DMS79 treated with DMSO at 0.1 percent for 48 hours (cell line): ENCODE results near the gene ZBTB7A.
A peak's percentile ranks its signal among the peaks of the same experiment; 100 is the strongest.

Source experiments
- DNase-seq: peaks from one replicate; lab custom pipeline; 2025; lab: John Stamatoyannopoulos, UW

ZBTB7A gene

GRCh38 chr19:4094291-4094690, 27.6 kb upstream of the ZBTB7A start:
- DNase-seq, result no peak

DNA sequence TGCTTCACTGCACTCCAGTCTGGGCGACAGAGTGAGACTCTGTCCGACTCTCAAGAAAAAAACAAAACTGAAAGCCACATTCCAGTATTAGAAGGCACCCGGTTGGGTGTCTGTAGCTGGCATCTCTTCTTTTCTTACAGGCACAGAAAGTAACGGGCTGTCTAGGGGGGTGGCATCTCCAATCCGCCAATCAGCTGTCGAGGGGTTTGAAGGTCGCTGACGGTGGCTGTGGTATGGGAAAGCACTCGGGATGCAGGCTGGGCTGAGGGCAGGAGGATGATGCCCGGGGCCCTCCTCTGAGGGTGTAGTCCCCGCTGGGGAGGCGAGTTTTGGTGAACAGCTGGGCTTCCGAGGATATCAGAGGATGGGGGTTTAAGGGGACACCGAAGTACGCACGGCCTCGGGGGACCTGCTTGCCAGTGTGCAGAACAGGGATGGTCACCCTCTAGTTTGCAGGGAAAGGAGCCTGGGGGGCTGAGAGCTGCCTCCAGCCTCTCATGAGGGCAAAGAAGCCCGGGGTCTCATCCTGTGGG, 27.0 kb upstream of the ZBTB7A start:
- DNase-seq, result no peak

DNA sequence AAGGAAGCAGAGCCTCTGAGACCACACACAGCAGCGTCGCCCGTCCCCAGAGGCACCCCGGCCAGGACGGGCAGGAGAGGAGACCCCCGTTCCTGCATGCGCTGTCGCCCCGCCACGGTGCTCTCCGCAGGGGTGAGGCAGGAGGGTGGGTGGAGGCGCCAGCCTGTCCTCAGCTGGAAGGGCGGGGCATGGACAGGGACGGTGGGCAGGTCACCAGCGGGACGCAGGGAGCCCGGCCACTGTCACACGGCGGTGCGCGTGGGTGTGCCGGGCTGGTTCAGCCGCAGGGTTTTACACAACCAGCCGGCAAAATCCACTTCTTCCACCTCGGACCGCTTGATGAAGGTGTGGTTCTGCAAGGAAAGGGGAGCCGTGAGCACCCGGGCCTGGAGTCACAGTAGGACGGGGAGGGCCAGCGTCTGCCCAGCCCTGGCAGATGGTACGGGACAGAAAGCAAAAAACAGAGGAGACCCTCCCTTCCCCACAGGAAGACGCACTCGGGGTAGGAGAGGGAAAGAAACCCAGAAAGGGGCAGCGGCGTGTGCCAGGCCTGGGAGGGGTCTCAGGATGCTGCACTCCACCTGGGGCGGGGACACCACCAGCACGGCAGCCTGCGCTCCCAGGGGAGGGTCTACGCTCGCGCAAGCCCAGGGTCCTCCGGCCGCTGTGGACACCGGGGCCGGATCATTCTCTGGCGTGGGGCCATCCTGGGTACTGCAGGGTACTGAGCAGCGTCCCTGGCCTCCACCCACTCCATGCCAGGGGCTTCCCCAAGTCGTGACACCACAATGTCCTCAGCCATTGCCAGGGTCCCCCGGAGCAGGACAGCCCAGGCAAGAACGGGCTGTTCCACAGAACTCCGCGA, 23.9 kb upstream of the ZBTB7A start:
- no peak for DNase-seq

DNA sequence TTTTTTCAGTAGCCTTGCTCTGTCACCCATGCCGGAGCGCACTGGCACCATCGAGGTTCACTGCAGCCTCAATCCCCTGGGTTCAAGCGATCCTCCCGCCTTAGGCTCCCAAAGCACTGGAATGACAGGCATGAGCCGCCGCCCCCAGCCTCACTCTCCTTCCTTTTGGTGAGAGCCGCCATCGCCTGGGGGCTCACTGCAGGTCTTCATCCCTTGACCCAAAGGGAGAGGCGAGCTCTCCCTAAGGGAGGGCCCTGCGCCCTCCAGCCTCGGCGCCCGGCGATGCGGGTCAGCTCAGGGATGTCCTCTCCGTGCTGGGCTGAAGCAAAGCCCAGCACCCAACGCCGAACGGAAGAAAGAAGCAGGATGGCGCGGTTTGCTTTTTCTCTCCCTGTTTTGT, 23.2 kb upstream of the ZBTB7A start:
- DNase-seq, result no peak

GRCh38 chr19:4089400-4089908, 22.8 kb upstream of the ZBTB7A start:
- DNase-seq, result no peak

DNA sequence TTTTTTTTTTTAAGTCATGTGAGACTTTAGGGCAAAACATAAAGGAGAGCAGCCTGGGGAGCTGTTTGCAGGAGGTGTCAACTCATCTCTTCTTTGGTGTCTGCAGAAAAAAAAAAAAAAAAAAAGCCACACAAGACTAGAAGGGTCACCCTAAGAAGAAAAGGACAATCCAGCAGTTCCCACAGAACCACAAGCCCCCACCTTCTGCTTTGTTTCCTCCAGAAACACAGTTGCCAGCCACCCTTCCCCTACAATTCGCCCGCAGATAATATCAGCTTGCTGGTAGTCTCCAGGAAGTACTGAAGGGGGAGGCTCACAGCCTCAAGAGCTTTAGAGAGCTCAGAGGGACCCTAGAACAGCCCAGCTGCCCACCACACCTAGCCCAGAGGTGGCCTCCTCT, 22.3 kb upstream of the ZBTB7A start:
- no peak for DNase-seq

GRCh38 chr19:4087787-4088679, 21.3 kb upstream of the ZBTB7A start:
- DNase-seq, result no peak

GRCh38 chr19:4086411-4086867, 19.7 kb upstream of the ZBTB7A start:
- DNase-seq, result no peak

GRCh38 chr19:4084547-4084877, 17.8 kb upstream of the ZBTB7A start:
- DNase-seq, result no peak

GRCh38 chr19:4083677-4084546, 17.2 kb upstream of the ZBTB7A start:
- DNase-seq, result no peak

GRCh38 chr19:4082172-4082571, 15.5 kb upstream of the ZBTB7A start:
- no peak for DNase-seq

- DNase-seq, result no peak
Observed at GRCh38 chr19:4081441-4082129, 14.9 kb upstream of the ZBTB7A start.

DNA sequence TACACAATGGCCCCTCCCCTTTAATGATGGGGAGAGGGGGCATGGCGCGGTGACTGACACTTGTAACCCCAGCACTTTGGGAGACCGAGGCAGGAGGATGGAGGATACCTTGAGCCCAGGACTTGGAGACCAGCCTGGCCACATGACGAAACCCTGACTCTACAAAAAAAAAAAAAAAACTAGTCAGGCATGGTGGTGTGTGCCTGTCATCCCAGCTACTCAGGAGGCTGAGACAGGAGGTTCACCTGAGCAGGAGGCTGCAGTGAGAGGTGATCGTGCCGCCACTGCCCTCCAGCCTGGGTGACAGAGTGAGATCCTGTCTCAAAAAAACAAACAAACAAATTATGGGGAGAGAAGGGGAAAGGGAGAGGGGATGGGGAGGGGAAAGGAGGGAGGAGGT, 13.8 kb upstream of the ZBTB7A start:
- no peak for DNase-seq

DNA sequence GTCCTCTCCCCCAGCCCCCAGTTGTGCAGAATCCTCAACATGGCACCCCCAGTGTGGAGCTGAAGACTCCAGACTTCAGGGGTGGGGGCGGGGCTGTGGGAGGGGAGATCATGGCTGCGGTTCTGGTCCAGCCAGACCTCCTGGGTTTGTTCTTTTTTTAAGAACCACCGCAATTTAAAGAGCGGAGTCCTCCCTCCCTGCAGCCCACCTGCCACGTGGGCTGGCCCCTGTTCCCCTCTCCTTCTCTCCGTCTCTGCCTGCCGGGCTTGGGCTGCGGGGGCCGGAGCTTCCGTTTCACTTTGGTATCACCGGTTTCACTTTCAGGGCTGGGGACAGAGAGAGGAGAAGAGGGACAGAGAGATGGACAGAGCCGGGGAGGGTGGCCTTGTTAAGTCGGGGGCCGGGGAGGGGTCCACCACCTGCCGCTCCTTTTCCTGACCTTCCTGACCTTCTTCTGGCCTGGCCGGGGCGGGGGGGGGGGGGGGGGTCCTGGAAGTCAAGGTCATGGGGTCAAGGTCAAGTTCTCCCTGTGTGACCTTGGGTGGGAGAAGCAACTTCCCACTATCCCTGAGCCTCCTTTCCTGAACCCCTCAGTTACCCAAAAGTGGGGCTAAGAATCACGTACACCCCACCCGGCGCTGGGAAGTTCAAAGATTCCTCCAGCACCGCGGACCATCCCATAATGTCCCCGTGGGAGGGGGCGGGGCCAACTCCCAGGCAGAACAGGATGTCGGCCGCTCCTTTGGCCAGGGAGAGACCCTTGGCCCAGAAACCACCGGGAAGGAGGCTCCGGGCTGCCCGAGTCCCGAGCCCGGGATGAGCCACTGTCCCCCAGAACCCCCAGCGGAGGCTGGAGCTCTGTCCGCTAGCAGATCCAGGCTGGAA, 11.3 kb upstream of the ZBTB7A start:
- peak; percentile 9 for DNase-seq

- no peak for DNase-seq
Observed at GRCh38 chr19:4077007-4077374, 10.3 kb upstream of the ZBTB7A start.

DNA sequence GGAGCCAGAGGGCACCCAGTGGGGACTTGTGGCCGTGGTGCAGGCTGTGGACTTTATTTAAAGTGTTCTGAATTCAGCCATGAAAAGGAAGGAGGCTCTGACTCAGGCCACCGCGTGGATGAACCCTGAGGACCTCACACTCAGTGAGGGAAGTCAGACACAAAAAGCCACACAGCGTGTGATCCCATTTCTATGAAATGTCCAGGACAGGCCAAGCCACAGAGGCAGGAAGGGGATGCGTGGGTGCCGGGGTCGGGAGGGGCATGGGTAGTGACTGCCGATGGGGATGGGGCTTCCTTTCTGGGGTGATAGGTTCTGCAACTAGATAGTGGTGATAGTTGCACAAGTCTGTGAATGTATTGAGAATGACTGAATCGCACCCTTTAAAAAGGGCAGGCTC, 8.7 kb upstream of the ZBTB7A start:
- no peak for DNase-seq

DNA sequence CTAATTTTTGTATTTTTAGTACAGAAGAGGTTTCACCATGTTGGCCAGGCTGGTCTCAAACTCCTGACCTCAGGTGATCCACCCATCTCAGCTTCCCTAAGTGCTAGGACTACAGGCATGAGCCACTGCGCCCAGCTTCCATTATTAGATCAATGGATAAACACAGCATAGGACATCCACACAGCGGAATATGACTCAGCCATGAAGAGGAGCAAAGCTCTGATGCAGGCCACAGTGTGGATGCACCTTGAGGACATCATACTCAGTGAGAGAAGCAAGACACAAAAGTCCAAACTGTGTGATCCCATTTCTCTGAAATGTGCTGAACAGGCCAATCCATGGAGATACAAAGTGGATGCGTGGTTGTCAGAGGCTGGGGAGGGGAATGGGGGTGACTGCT, 4.9 kb upstream of the ZBTB7A start:
- DNase-seq, result no peak

DNA sequence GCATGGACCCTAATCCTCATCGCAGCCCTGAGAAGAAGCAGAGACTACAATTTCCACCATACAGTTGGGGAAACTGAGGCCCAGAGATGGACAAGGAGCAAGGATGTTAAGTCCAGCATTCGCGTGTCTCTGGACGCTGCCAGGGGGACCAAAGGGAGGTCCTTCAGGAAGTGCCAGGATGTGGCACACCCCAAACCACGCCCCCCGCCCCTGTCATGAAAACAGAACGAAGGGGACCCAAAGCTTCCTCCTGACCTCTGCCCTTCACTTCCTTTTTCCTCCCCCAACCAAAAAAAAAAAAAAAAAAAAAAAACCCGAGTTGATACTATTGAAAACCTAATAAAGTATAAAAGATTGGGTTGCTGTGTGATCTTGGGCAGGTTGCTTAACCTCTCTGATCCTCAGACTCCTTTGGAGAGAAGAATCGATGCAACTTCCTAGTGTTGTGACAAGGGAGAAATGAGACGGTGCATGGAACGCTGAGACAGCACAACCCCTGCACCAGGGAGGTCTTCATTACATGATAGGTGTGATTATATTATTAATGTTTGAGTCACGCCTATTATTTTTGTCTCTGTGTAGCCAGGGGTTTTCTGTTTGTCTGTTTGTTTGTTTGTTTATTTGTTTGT, 2.7 kb upstream of the ZBTB7A start:
- no peak for DNase-seq
